ENCODE measurements around the gene ZNF429. TPM values are rescaled to one million over a fixed set of nuclear protein-coding genes. Genes with fewer than 3 reads are reported as not detected.
"Not testable (repeated sequence)": the region's sequence is repeated elsewhere in the genome, so short reads cannot be mapped to it uniquely, and the experiment has no call there.

ZNF429 gene
- total RNA-seq, 2 experiments from 2014 or later: 4.7 to 6.7 TPM

DNA sequence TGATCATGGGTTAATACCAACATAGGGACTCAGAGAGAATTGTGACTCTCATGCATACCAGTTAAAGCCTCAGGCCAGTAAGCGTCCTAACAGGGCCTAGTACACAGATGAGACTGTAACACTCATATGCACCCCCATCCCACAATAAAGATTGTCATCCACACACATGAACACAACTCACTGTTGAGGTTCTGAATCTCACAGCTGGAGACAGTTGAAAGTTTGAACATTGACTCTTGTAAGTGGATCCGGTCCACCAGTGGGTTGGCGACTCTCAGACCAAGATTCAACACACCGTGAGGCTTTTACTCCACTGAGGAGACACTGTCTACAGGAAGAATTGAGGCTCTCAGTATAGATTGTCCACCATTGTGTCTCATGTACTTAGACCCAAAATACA lies 88.1 kb downstream of the ZNF429 start:
- no peak for DNase-seq
- no peaks in the 10 kb centered on the region for H3K36me3 Mint-ChIP-seq
- H3K27me3 Mint-ChIP-seq: no peaks in the 10 kb centered on the region
- peaks cover 2% of the 10 kb centered on the region for H3K9me3 Mint-ChIP-seq
- peaks cover 2% of the 10 kb centered on the region for H3K4me1 Mint-ChIP-seq
- no peak overlapping the region for H3K4me3 Mint-ChIP-seq
- no peak overlapping the region for H3K27ac Mint-ChIP-seq

DNA sequence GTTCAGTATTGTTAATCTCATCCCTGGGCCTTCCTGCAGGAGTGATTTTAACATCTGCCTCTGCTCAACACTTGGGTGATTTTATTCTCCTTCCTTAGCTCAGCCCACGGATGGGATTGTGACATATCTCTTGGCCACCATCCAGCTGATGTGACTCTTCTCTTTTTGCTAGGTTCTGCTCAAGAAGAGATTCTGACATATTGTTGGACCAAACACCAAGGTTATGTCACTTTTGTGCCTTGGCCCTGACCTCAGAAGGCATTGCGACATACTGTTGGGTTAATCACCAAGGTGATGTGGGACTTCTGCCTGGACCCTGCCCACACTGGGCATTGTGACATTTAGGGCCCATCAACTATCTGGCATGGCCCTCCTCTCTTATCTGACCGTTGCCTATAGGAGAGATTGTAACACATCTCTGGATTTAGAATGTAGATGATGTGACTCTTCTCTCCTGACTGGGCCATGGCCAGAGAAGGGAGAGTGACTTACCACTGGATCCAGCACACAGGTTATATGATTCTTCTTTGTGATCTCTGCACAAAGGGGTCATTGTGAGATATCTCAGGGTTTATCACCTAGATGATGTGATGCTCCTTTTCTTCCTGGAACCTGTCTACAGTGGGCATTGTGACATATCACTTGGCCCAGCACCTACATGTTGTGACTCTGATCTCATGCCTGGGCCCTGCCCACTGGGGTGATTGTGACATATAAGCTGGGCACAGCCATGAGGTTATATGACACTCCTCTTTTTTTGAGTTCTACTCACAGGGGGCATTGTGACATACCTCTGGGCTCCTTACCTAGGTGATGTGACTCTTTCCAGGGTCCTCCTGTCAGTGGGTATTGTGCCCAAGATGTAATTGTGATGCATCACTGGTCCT lies 88.8 kb downstream of the ZNF429 start:
- DNase-seq: no peak
- Mint-ChIP-seq H3K36me3 (no peaks in the 10 kb centered on the region), H3K27ac (no peak overlapping the region)

DNA sequence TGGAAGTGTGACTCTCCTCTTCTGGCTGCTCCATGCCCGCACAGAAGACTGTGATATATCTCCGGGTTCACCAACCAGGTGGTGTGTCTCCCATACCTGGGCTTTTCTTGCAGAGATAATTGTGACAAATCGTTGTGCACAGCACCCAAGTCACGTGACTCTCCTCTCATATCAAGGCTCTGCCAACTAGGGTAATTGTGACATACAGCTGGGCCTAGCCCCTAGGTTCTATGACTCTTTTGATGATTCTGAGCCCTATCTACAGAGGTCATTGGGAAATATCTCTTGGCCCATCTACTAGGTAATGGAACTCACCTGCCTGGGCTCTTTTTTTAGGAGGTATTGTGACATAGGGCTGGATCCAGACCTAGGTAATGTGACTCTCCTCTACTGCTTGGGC lies 89.8 kb downstream of the ZNF429 start:
- peaks cover 2% of the 10 kb centered on the region for H3K4me1 Mint-ChIP-seq
- no peaks in the 10 kb centered on the region for H3K27me3 Mint-ChIP-seq
- no peaks in the 10 kb centered on the region for H3K9me3 Mint-ChIP-seq
- H3K4me3 Mint-ChIP-seq: no peak overlapping the region
- H3K36me3 Mint-ChIP-seq: no peaks in the 10 kb centered on the region
- no peak for DNase-seq
- H3K27ac Mint-ChIP-seq: no peak overlapping the region

More for the DNA sequence above, 88.8 kb downstream of the ZNF429 start:
- no peaks in the 10 kb centered on the region for H3K9me3 Mint-ChIP-seq
- H3K4me1 Mint-ChIP-seq: peaks cover 2% of the 10 kb centered on the region
- no peak overlapping the region for H3K4me3 Mint-ChIP-seq
- H3K27me3 Mint-ChIP-seq: no peaks in the 10 kb centered on the region

DNA sequence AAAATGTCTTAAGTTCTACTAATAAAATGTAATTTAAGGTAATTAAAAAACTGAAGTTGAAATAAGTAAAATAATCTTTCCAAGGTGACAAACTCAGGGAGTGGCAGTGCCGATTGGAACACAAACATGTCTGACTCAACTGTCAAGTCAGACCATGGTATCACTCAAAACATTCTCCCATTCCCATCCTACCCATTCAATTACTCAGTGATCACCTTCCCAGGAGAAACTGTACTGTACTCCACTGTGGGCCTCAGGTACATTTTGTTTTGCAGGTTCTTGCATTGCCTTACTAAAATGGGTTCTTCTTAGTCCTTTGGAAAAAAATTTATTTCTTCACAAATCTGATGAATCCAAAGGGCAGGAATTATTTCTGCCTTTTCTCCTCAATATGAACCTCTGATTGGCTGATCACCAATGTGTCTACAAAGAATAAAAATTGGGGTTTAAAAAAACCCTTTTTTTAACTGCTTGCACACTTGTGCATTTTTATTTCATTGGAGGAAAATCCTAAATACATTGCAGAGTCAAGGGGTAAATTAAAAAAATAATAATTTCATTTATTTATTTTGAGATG lies 96.8 kb downstream of the ZNF429 start:
- peaks cover 4% of the 10 kb centered on the region for H3K9me3 Mint-ChIP-seq
- H3K4me3 Mint-ChIP-seq: no peak overlapping the region
- no peak for DNase-seq
- H3K4me1 Mint-ChIP-seq: peaks cover 20% of the 10 kb centered on the region
- no peaks in the 10 kb centered on the region for H3K27me3 Mint-ChIP-seq
- H3K27ac Mint-ChIP-seq: no peak overlapping the region
- no peaks in the 10 kb centered on the region for H3K36me3 Mint-ChIP-seq

DNA sequence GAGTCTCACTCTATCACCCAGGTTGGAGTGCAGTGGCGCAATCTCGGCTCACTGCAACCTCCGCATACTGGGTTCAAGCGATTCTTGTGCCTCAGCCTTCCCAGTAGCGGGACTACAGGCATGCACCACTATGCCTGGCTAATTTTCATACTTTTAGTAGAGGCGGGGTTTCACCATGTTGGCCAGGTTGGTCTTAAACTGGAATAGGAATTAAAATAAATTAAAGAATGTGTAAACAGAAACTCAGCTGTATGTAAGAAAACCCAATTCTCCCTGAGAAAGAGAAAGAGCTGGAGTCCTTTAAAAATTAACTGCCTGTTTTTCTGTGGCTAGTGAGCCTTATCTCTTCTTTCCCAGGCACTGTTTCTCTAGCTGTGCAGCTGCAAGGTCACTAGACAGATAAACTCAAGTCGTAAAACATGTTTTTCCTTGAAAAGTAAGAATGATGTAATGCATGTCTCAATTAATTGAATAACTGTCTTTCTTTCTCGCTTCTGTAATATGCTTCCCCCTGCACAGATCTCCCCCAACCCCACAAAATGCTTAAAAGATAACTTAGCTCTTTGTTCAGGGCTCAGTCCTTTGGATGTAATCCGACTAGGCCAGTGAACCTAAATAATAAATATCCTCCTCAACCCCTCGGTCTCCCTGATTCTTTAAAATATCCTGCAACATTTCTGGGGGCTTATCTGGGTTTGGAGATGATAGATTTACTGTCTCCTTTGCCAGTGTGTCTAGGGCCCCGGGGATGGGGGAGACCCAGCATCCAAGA lies 97.4 kb downstream of the ZNF429 start:
- H3K27me3 Mint-ChIP-seq, H3K27ac Mint-ChIP-seq, H3K9me3 Mint-ChIP-seq, H3K4me3 Mint-ChIP-seq, H3K36me3 Mint-ChIP-seq, DNase-seq: not testable (repeated sequence)
- peaks cover 20% of the 10 kb centered on the region for H3K4me1 Mint-ChIP-seq

DNA sequence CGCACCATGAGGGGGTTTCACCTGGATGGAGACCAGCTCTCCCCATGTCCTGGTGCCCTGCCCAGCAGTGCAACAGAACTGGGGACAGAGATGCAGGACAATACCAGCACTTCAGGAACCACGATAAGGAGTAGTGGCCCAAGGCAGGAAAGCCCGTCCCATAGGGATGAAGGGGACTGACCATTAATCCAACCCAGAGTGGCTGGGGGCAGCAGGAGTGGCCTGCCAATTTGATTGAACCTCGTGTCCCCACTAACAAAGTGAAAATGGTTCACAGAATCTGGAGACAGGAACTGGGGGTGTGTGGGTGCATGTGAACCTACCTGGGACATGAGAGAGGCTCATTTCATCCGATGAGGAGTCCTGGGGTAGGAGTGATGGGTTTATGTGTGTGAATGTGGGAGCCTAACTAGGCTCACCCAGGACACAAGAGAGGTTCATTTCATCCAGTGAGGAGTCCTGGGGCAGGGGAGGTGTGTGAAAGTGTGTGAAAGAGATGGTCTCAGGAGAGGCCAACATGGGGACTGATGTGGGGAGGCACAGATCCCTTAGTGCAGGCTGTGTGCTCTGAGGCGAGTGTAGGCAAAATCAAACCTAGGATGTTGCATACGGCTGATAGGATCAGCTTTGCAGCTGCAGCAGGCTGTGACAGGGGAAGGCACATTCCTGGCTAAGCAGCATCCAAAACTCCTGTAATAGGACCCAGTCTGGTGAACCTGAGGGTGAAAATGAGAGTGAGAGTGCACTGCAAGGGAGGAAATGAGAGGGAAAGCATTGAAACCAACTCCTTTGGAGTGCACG lies 98.2 kb downstream of the ZNF429 start:
- H3K36me3 Mint-ChIP-seq: no peaks in the 10 kb centered on the region
- DNase-seq: no peak
- peak overlapping the region; percentile 81 for H3K4me3 Mint-ChIP-seq
- H3K27ac Mint-ChIP-seq: peak overlapping the region; percentile 82
- no peaks in the 10 kb centered on the region for H3K27me3 Mint-ChIP-seq
- H3K9me3 Mint-ChIP-seq: peaks cover 4% of the 10 kb centered on the region
- peaks cover 20% of the 10 kb centered on the region for H3K4me1 Mint-ChIP-seq

DNA sequence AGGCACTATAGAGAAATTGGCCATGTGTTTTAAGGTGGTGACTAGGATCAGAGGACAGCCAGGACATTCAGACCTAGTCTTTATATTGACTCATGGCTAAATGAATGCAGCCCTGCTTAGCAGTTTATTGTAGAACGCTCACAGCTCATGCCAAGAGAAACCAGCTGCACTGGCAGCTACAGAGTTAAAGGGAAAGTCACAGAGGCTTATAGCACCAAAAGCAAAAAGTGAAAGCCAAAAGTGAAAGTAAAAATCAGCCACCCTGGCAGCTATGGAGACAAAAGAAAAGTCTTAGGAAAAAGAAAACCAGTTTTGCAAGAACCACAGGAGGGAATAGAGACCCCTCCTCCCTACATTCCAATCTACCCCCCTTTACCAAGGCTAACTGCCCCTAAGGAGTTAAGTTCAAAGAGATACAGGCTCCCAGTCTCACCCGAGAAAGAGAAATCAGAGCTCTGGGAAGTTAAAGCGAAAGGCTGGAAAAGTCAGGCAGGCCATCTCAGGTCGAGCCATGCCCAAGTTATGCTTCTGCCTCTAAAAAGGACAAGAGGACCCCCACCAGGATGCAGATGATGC lies 99.0 kb downstream of the ZNF429 start:
- H3K27ac Mint-ChIP-seq: peak overlapping the region; percentile 82
- H3K9me3 Mint-ChIP-seq: peaks cover 4% of the 10 kb centered on the region
- H3K4me1 Mint-ChIP-seq: peaks cover 20% of the 10 kb centered on the region
- peak overlapping the region; percentile 81 for H3K4me3 Mint-ChIP-seq
- no peak for DNase-seq
- no peaks in the 10 kb centered on the region for H3K27me3 Mint-ChIP-seq
- H3K36me3 Mint-ChIP-seq: no peaks in the 10 kb centered on the region

Other genes with a start within 250 kb of the ZNF429 start
- gene ZNF708, start 176.2 kb upstream of the ZNF429 start, total RNA-seq: 10 to 100 TPM; 12.1 to 12.7 TPM
- gene ZNF738, start 146.6 kb upstream of the ZNF429 start, total RNA-seq: 10 to 100 TPM in 1 of 2 experiments, 1 to 10 TPM in 1; 9.2 to 10.5 TPM
- 10 to 100 TPM in 1 of 2 experiments, 1 to 10 TPM in 1; 10.0 to 10.4 TPM for gene ZNF493, start 108.5 kb upstream of the ZNF429 start, total RNA-seq

Measured in activated naive CD8-positive, alpha-beta T cell treated with anti-CD3 and anti-CD28 coated beads for 36 hours (primary cell).